Measurements from ENCODE around the gene ANO2. TPM values are rescaled to one million over a fixed set of nuclear protein-coding genes. Genes with fewer than 3 reads are reported as not detected.

The ANO2 gene
- total RNA-seq, 1 experiment from 2014 or later: not detected

GRCh38 chr12:5733916-5734315, 211.1 kb downstream of the ANO2 start:
- DNase-seq (no peak), ATAC-seq (no peak)
- POLR2A ChIA-PET (ENCODE audit: unreplicated experiment): no interaction called here
- Histone ChIP-seq H3F3A (ENCODE audit: low read length, unreplicated experiment) (no peaks in the 10 kb centered on the region), H3K4me3 (ENCODE audit: low read length) (no peak overlapping the region), H3K9ac (ENCODE audit: low read length) (no peak overlapping the region), H3K79me2 (ENCODE audit: low read length) (no peaks in the 10 kb centered on the region), H3K9me3 (ENCODE audit: low read length) (no peaks in the 10 kb centered on the region), H3K4me2 (ENCODE audit: low read length) (no peak overlapping the region), H3K27ac (ENCODE audit: low read length) (no peak overlapping the region), H3K36me3 (ENCODE audit: low read depth, low read length) (no peaks in the 10 kb centered on the region), H3K4me1 (ENCODE audit: insufficient read depth, low read length) (no peaks in the 10 kb centered on the region), H2AFZ (ENCODE audit: low read length) (no peak overlapping the region), H3K9me2 (replicated peaks; ENCODE audit: low read length) (no peaks in the 10 kb centered on the region), H4K20me1 (ENCODE audit: low read length) (no peaks in the 10 kb centered on the region), H3K27me3 (ENCODE audit: low read length) (peaks cover 5% of the 10 kb centered on the region; the same call in 1 of the 2 replicates)
- intact Hi-C loops (cut with micrococcal nuclease): no loop called here
- BruUV-seq (replicated peaks): no TSS peak
- CTCF ChIA-PET: no interaction called here
- TF ChIP-seq EZH2phosphoT487 (IDR thresholded peaks at IDR 0.05; ENCODE audit: borderline replicate concordance, low read length): no peak
- TF ChIP-seq EZH2 (IDR thresholded peaks at IDR 0.05; ENCODE audit: low read length, unreplicated experiment): no peak
- no peak for TF ChIP-seq CTCF (conservative IDR thresholded peaks at IDR 0.05; ENCODE audit: low read depth, low read length)

- intact Hi-C loops (cut with micrococcal nuclease): no loop called here
- Histone ChIP-seq H3K79me2 (ENCODE audit: low read length) (no peaks in the 10 kb centered on the region), H3K4me3 (ENCODE audit: low read length) (no peak overlapping the region), H3K36me3 (ENCODE audit: low read depth, low read length) (no peaks in the 10 kb centered on the region), H3F3A (ENCODE audit: low read length, unreplicated experiment) (no peaks in the 10 kb centered on the region), H3K9me2 (replicated peaks; ENCODE audit: low read length) (no peaks in the 10 kb centered on the region), H3K27ac (ENCODE audit: low read length) (no peak overlapping the region), H2AFZ (ENCODE audit: low read length) (no peak overlapping the region), H3K4me2 (ENCODE audit: low read length) (no peak overlapping the region), H3K4me1 (ENCODE audit: insufficient read depth, low read length) (no peaks in the 10 kb centered on the region), H4K20me1 (ENCODE audit: low read length) (no peaks in the 10 kb centered on the region), H3K27me3 (ENCODE audit: low read length) (peaks cover 5% of the 10 kb centered on the region; the same call in 1 of the 2 replicates), H3K9ac (ENCODE audit: low read length) (no peak overlapping the region), H3K9me3 (ENCODE audit: low read length) (no peaks in the 10 kb centered on the region)
- ATAC-seq (no peak), DNase-seq (no peak)
- TF ChIP-seq CTCF (conservative IDR thresholded peaks at IDR 0.05; ENCODE audit: low read depth, low read length) (no peak), EZH2 (IDR thresholded peaks at IDR 0.05; ENCODE audit: low read length, unreplicated experiment) (no peak), EZH2phosphoT487 (IDR thresholded peaks at IDR 0.05; ENCODE audit: borderline replicate concordance, low read length) (no peak)
- CTCF ChIA-PET: no interaction called here
- no TSS peak for BruUV-seq (replicated peaks)
- POLR2A ChIA-PET (ENCODE audit: unreplicated experiment): no interaction called here
These were observed 211.8 kb downstream of the ANO2 start for GRCh38 chr12:5733136-5733755.

- DNase-seq (no peak), ATAC-seq (no peak)
- no peaks in the 10 kb centered on the region for H3K4me1 ChIP-seq (ENCODE audit: insufficient read depth, low read length)
- TF ChIP-seq EZH2phosphoT487 (IDR thresholded peaks at IDR 0.05; ENCODE audit: borderline replicate concordance, low read length) (no peak), EZH2 (IDR thresholded peaks at IDR 0.05; ENCODE audit: low read length, unreplicated experiment) (no peak), CTCF (conservative IDR thresholded peaks at IDR 0.05; ENCODE audit: low read depth, low read length) (no peak)
- H3K79me2 ChIP-seq (ENCODE audit: low read length): no peaks in the 10 kb centered on the region
- peaks cover 5% of the 10 kb centered on the region; the same call in 1 of the 2 replicates for H3K27me3 ChIP-seq (ENCODE audit: low read length)
- ChIA-PET POLR2A (ENCODE audit: unreplicated experiment) (no interaction called here), CTCF (no interaction called here)
- intact Hi-C loops (cut with micrococcal nuclease): no loop called here
- no peaks in the 10 kb centered on the region for H3K9me3 ChIP-seq (ENCODE audit: low read length)
- no peak overlapping the region for H3K9ac ChIP-seq (ENCODE audit: low read length)
- no TSS peak for BruUV-seq (replicated peaks)
- H3K36me3 ChIP-seq (ENCODE audit: low read depth, low read length): no peaks in the 10 kb centered on the region
- H3K9me2 ChIP-seq (replicated peaks; ENCODE audit: low read length): no peaks in the 10 kb centered on the region
- no peak overlapping the region for H3K4me3 ChIP-seq (ENCODE audit: low read length)
- no peak overlapping the region for H3K4me2 ChIP-seq (ENCODE audit: low read length)
- H3F3A ChIP-seq (ENCODE audit: low read length, unreplicated experiment): no peaks in the 10 kb centered on the region
- no peaks in the 10 kb centered on the region for H4K20me1 ChIP-seq (ENCODE audit: low read length)
- H2AFZ ChIP-seq (ENCODE audit: low read length): no peak overlapping the region
- H3K27ac ChIP-seq (ENCODE audit: low read length): no peak overlapping the region
These were observed 214.1 kb downstream of the ANO2 start for GRCh38 chr12:5730962-5731361.
